ENCODE results near the gene FFAR1.

- TF ChIP-seq CTCF (IDR thresholded peaks at IDR 0.05; ENCODE audit: extremely low read depth in 1 of 2, insufficient read depth in 1 of 2, low read depth in 1 of 2, low read length in 2 of 2), result no peak
- TF ChIP-seq POLR2A (IDR thresholded peaks at IDR 0.05; ENCODE audit: low read depth, low read length), result no peak
- no peak for TF ChIP-seq POLR2AphosphoS5 (IDR thresholded peaks at IDR 0.05; ENCODE audit: insufficient read depth, low read depth, low read length)
- TF ChIP-seq EZH2 (IDR thresholded peaks at IDR 0.05; ENCODE audit: borderline replicate concordance, low read depth, low read length, severe bottlenecking), result no peak
Observed at GRCh38 chr19:35299523-35300338, 48.0 kb upstream of the FFAR1 start.
